Measurements from ENCODE around the gene ATG10.

The ATG10 gene

GRCh38 chr5:82244151-82244550, 272.3 kb downstream of the ATG10 start:
- H2AFZ ChIP-seq (ENCODE audit: low read length): no peak overlapping the region
- no peak overlapping the region for H3K4me2 ChIP-seq (ENCODE audit: low read length)
- H3K36me3 ChIP-seq (ENCODE audit: insufficient read depth, low read length): no peaks in the 10 kb centered on the region
- no peaks in the 10 kb centered on the region for H3K9me2 ChIP-seq (ENCODE audit: low read depth, low read length)
- no peaks in the 10 kb centered on the region for H3K79me2 ChIP-seq (ENCODE audit: insufficient read depth, low read length)
- H3K27me3 ChIP-seq (ENCODE audit: insufficient read depth, low read length): no peaks in the 10 kb centered on the region
- H3K9ac ChIP-seq (ENCODE audit: low read length): no peak overlapping the region
- no peaks in the 10 kb centered on the region for H3K4me1 ChIP-seq (ENCODE audit: insufficient read depth, low read length, severe bottlenecking)
- TF ChIP-seq CTCF (IDR thresholded peaks at IDR 0.05; ENCODE audit: low read length) (no peak), EZH2 (IDR thresholded peaks at IDR 0.05; ENCODE audit: borderline replicate concordance, low read length) (no peak)
- H3K4me3 ChIP-seq (ENCODE audit: low read depth, low read length, poor library complexity, severe bottlenecking): no peak overlapping the region
- H4K20me1 ChIP-seq (ENCODE audit: insufficient read depth, low read length): no peaks in the 10 kb centered on the region
- no peak overlapping the region for H3K27ac ChIP-seq (ENCODE audit: low read depth, low read length, poor library complexity, severe bottlenecking)
- no peaks in the 10 kb centered on the region for H3F3A ChIP-seq (ENCODE audit: insufficient read depth, low read length)
- no peaks in the 10 kb centered on the region for H3K9me3 ChIP-seq (ENCODE audit: low read length)

- no peaks in the 10 kb centered on the region for H3K9me2 ChIP-seq (ENCODE audit: low read depth, low read length)
- H4K20me1 ChIP-seq (ENCODE audit: insufficient read depth, low read length): no peaks in the 10 kb centered on the region
- H3K9me3 ChIP-seq (ENCODE audit: low read length): no peaks in the 10 kb centered on the region
- TF ChIP-seq CTCF (IDR thresholded peaks at IDR 0.05; ENCODE audit: low read length) (peak; percentile 17; the same call in 1 of the 2 replicates), EZH2 (IDR thresholded peaks at IDR 0.05; ENCODE audit: borderline replicate concordance, low read length) (no peak)
- no peaks in the 10 kb centered on the region for H3K27me3 ChIP-seq (ENCODE audit: insufficient read depth, low read length)
- H2AFZ ChIP-seq (ENCODE audit: low read length): no peak overlapping the region
- no peaks in the 10 kb centered on the region for H3K4me1 ChIP-seq (ENCODE audit: insufficient read depth, low read length, severe bottlenecking)
- no peak overlapping the region for H3K27ac ChIP-seq (ENCODE audit: low read depth, low read length, poor library complexity, severe bottlenecking)
- H3K36me3 ChIP-seq (ENCODE audit: insufficient read depth, low read length): no peaks in the 10 kb centered on the region
- H3K4me2 ChIP-seq (ENCODE audit: low read length): no peak overlapping the region
- H3F3A ChIP-seq (ENCODE audit: insufficient read depth, low read length): no peaks in the 10 kb centered on the region
- no peak overlapping the region for H3K9ac ChIP-seq (ENCODE audit: low read length)
- no peak overlapping the region for H3K4me3 ChIP-seq (ENCODE audit: low read depth, low read length, poor library complexity, severe bottlenecking)
- no peaks in the 10 kb centered on the region for H3K79me2 ChIP-seq (ENCODE audit: insufficient read depth, low read length)
Measured at GRCh38 chr5:82244854-82245635, 273.2 kb downstream of the ATG10 start.

- H3K9me2 ChIP-seq (ENCODE audit: low read depth, low read length): no peaks in the 10 kb centered on the region
- H3K9ac ChIP-seq (ENCODE audit: low read length): no peak overlapping the region
- H3K79me2 ChIP-seq (ENCODE audit: insufficient read depth, low read length): no peaks in the 10 kb centered on the region
- no peak overlapping the region for H2AFZ ChIP-seq (ENCODE audit: low read length)
- H3K27ac ChIP-seq (ENCODE audit: low read depth, low read length, poor library complexity, severe bottlenecking): no peak overlapping the region
- no peaks in the 10 kb centered on the region for H3K27me3 ChIP-seq (ENCODE audit: insufficient read depth, low read length)
- no peaks in the 10 kb centered on the region for H3F3A ChIP-seq (ENCODE audit: insufficient read depth, low read length)
- no peak overlapping the region for H3K4me2 ChIP-seq (ENCODE audit: low read length)
- TF ChIP-seq EZH2 (IDR thresholded peaks at IDR 0.05; ENCODE audit: borderline replicate concordance, low read length) (no peak), CTCF (IDR thresholded peaks at IDR 0.05; ENCODE audit: low read length) (no peak)
- no peaks in the 10 kb centered on the region for H3K36me3 ChIP-seq (ENCODE audit: insufficient read depth, low read length)
- H3K9me3 ChIP-seq (ENCODE audit: low read length): no peaks in the 10 kb centered on the region
- no peaks in the 10 kb centered on the region for H4K20me1 ChIP-seq (ENCODE audit: insufficient read depth, low read length)
- no peaks in the 10 kb centered on the region for H3K4me1 ChIP-seq (ENCODE audit: insufficient read depth, low read length, severe bottlenecking)
- no peak overlapping the region for H3K4me3 ChIP-seq (ENCODE audit: low read depth, low read length, poor library complexity, severe bottlenecking)
Measured at GRCh38 chr5:82246960-82247574, 275.2 kb downstream of the ATG10 start.

Measured in OCI-LY1 (cell line).